SH-SY5Y (cell line): Measurements from ENCODE around the gene GLS.

Experiments used
- GATA2 ChIP-seq: IDR thresholded peaks from 2 replicates; pipeline ENCODE4 v1.6.1; 2011; ENCODE audit warnings: mild to moderate bottlenecking, low read depth, low read length
- GATA3 ChIP-seq: IDR thresholded peaks from 2 replicates; pipeline ENCODE4 v1.6.1; 2011; ENCODE audit warnings: low read depth, mild to moderate bottlenecking, low read length, moderate library complexity

- TF ChIP-seq GATA2: no peak
- no peak for TF ChIP-seq GATA3
These were observed 49.3 kb downstream of the GLS start for GRCh38 chr2:190929919-190930318.
